ENCODE data around the gene KLK14. TPM values are rescaled to one million over a fixed set of nuclear protein-coding genes. Genes with fewer than 3 reads are reported as not detected.

Gene KLK14
- total RNA-seq, 1 experiment from 2014 or later = 0.26 TPM

DNA sequence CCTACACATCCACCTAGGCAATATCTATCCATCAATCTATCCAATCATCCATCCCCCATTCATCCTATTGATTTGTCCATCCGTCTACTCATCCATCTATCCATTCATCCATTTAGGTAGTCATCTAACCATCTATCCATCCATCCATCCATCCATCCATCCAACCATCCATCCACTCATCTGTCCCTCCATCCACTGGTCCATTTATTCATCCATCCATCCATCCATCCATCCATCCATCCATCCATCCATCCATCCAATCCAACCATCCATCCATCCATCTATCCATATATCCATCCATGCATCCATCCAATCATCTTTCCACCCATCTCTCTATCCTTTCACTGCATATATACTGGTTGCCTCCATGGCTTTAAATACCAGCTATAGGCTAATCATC lies 21.7 kb downstream of the KLK14 start:
- H3K4me3 Mint-ChIP-seq = no peak overlapping the region
- no peaks in the 10 kb centered on the region for H3K36me3 Mint-ChIP-seq (ENCODE audit: insufficient read depth in 1 of 3, low read depth in 3 of 3)
- H3K27ac Mint-ChIP-seq = no peak overlapping the region

More for the DNA sequence above, 21.7 kb downstream of the KLK14 start:
- Histone ChIP-seq H3K27me3 (ENCODE audit: insufficient read depth, low read length) (no peaks in the 10 kb centered on the region), H3T11ph (ENCODE audit: low read length) (no peak overlapping the region), H3K4me2 (ENCODE audit: insufficient read depth, insufficient read length, low read length) (no peak overlapping the region), H3K23me2 (ENCODE audit: insufficient read length, low read depth, low read length, poor library complexity, severe bottlenecking) (peaks cover 5% of the 10 kb centered on the region), H3K9ac (ENCODE audit: extremely low read depth, insufficient read length, low read length) (no peak overlapping the region), H3K18ac (ENCODE audit: insufficient read length, low read depth, low read length) (no peak overlapping the region), H2BK5ac (ENCODE audit: insufficient read length, low read length) (no peak overlapping the region), H3K23ac (ENCODE audit: insufficient read length, low read depth, low read length) (no peak overlapping the region), H3K79me1 (ENCODE audit: insufficient read depth, low read depth, low read length, poor library complexity, severe bottlenecking) (no peaks in the 10 kb centered on the region), H4K5ac (ENCODE audit: insufficient read length, low read depth, low read length) (no peak overlapping the region), H2BK15ac (ENCODE audit: low read depth, low read length) (no peak overlapping the region), H4K91ac (ENCODE audit: insufficient read length, low read depth, low read length) (no peak overlapping the region), H3K9me3 (ENCODE audit: control insufficient read depth, low read depth, low read length) (no peaks in the 10 kb centered on the region), H4K8ac (replicated peaks; ENCODE audit: insufficient read length, low read depth, low read length) (no peak overlapping the region), H3K79me2 (ENCODE audit: insufficient read depth, low read length) (no peaks in the 10 kb centered on the region), H3K56ac (ENCODE audit: insufficient read length, low read depth, low read length) (no peak overlapping the region), H2BK12ac (ENCODE audit: insufficient read length, low read depth, low read length) (no peak overlapping the region), H3K4ac (ENCODE audit: low read depth, low read length) (no peak overlapping the region), H2AK5ac (ENCODE audit: insufficient read length, low read length) (no peak overlapping the region), H2BK20ac (ENCODE audit: low read depth, low read length, poor library complexity, severe bottlenecking) (no peak overlapping the region), H2BK120ac (ENCODE audit: low read depth, low read length, poor library complexity, severe bottlenecking) (no peak overlapping the region), H4K20me1 (ENCODE audit: control insufficient read depth, insufficient read depth, insufficient read length) (no peaks in the 10 kb centered on the region), H3K14ac (ENCODE audit: insufficient read depth, low read length) (no peak overlapping the region), H2AFZ (ENCODE audit: low read length) (no peak overlapping the region), H3K27ac (ENCODE audit: insufficient read length, low read depth, low read length) (no peak overlapping the region), H3K4me1 (ENCODE audit: insufficient read depth, low read length) (no peaks in the 10 kb centered on the region; the same call in 1 of the 2 replicates)
- no peak for DNase-seq
- TF ChIP-seq, protein P1, sequence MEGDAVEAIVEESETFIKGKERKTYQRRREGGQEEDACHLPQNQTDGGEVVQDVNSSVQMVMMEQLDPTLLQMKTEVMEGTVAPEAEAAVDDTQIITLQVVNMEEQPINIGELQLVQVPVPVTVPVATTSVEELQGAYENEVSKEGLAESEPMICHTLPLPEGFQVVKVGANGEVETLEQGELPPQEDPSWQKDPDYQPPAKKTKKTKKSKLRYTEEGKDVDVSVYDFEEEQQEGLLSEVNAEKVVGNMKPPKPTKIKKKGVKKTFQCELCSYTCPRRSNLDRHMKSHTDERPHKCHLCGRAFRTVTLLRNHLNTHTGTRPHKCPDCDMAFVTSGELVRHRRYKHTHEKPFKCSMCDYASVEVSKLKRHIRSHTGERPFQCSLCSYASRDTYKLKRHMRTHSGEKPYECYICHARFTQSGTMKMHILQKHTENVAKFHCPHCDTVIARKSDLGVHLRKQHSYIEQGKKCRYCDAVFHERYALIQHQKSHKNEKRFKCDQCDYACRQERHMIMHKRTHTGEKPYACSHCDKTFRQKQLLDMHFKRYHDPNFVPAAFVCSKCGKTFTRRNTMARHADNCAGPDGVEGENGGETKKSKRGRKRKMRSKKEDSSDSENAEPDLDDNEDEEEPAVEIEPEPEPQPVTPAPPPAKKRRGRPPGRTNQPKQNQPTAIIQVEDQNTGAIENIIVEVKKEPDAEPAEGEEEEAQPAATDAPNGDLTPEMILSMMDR (conservative IDR thresholded peaks at IDR 0.05) = no peak
- WGBS (ENCODE audit: extremely low coverage, insufficient read length, low lambda C conversion rate) = no CpG with 5 or more reads among the region's 1 CpG
- Mint-ChIP-seq H3K27me3 (ENCODE audit: low read depth) (peaks cover 4% of the 10 kb centered on the region), H3K4me1 (peaks cover 6 to 8% of the 10 kb centered on the region in 2 experiments), H3K9me3 (no peaks in the 10 kb centered on the region; a peak in 2 of 5 replicates)

All from H9 (cell line).